PC-9 (cell line): Measurements from ENCODE around the gene CDC5L. TPM values are rescaled to one million over a fixed set of nuclear protein-coding genes. Genes with fewer than 3 reads are reported as not detected.
"Not testable (repeated sequence)": the region's sequence is repeated elsewhere in the genome, so short reads cannot be mapped to it uniquely, and the experiment has no call there.

Source experiments
- BruUV-seq: library from RNA; stranded (reverse); fragments of 400-500 nt; replicated peaks from 2 replicates; lab custom pipeline; 2021; lab: Mats Ljungman, UMichigan
- CTCF ChIA-PET: fragments of 300-600 bp; sonication (Branson Sonifier 250); formaldehyde crosslinking; loops from one replicate; lab custom pipeline; 2022; ENCODE audit warnings: antibody characterized with exemption; lab: Charles Lee
- POLR2A ChIA-PET: fragments of 300-600 bp; sonication (Branson Sonifier 250); formaldehyde crosslinking; loops from one replicate; lab custom pipeline; 2022; ENCODE audit warnings: antibody characterized with exemption; ENCODE audit not compliant: unreplicated experiment; lab: Charles Lee
- DNase-seq, 2 experiments: peaks; one replicate each; pipeline versions ENCODE4 v3.0.0 to v3.0.0-alpha.2; 2015 to 2022; ENCODE audit warnings: mixed read lengths in 1 of 2
- H2AFZ ChIP-seq: fragments of 200-600 bp; sonication (generic); 2 replicates; pipeline ENCODE4 v1.8.1; 2017; ENCODE audit warnings: antibody characterized with exemption
- H3F3A ChIP-seq: fragments of 200-600 bp; sonication (generic); 2 replicates; pipeline ENCODE4 v1.8.1; 2017; ENCODE audit warnings: antibody characterized with exemption, mild to moderate bottlenecking, low read depth; ENCODE audit not compliant: insufficient read depth
- H3K27ac ChIP-seq: fragments of 200-600 bp; sonication (generic); 2 replicates; pipeline ENCODE4 v1.6.1; 2016; ENCODE audit warnings: mixed run types
- H3K27me3 ChIP-seq: fragments of 200-600 bp; sonication (generic); 2 replicates; pipeline ENCODE4 v1.6.1; 2016; ENCODE audit warnings: low read depth, mixed run types; ENCODE audit not compliant: insufficient read depth
- H3K36me3 ChIP-seq: fragments of 200-600 bp; sonication (generic); 2 replicates; pipeline ENCODE4 v1.6.1; 2016; ENCODE audit warnings: low read depth, mixed run types
- H3K4me1 ChIP-seq: fragments of 200-600 bp; sonication (generic); replicated peaks from 2 replicates; pipeline ENCODE4 v1.6.1; 2016; ENCODE audit warnings: mixed run types; ENCODE audit not compliant: insufficient read depth
- H3K4me2 ChIP-seq: fragments of 200-600 bp; sonication (generic); 2 replicates; pipeline ENCODE4 v1.6.1; 2017; ENCODE audit warnings: mixed run types
- H3K4me3 ChIP-seq: fragments of 200-600 bp; sonication (generic); 2 replicates; pipeline ENCODE4 v1.6.1; 2016; ENCODE audit warnings: mixed run types
- H3K79me2 ChIP-seq: fragments of 200-600 bp; sonication (generic); 2 replicates; pipeline ENCODE4 v1.6.1; 2017; ENCODE audit warnings: low read depth, mixed run types
- H3K9me2 ChIP-seq: fragments of 200-600 bp; sonication (generic); 2 replicates; pipeline ENCODE4 v1.8.1; 2017; ENCODE audit warnings: mild to moderate bottlenecking; ENCODE audit not compliant: insufficient read depth
- H3K9me3 ChIP-seq: fragments of 200-600 bp; sonication (generic); 2 replicates; pipeline ENCODE4 v1.8.1; 2016; ENCODE audit warnings: low read depth; ENCODE audit not compliant: insufficient read depth
- H4K20me1 ChIP-seq: fragments of 200-600 bp; sonication (generic); 2 replicates; pipeline ENCODE4 v1.8.1; 2017; ENCODE audit not compliant: insufficient read depth
- EZH2 ChIP-seq: fragments of 200-600 bp; sonication (generic); IDR thresholded peaks from 2 replicates; pipeline ENCODE4 v1.8.0; 2017; ENCODE audit warnings: antibody characterized with exemption, low read depth
- intact Hi-C: fragments of 100-400 bp; cut with micrococcal nuclease; formaldehyde crosslinking; loops from one replicate; pipeline ENCODE4 v1.10.0; 2022; ENCODE audit not compliant: unreplicated experiment
- total RNA-seq: library from RNA; stranded (reverse); gene quantifications from 2 replicates; pipeline ENCODE4 v1.2.3, GENCODE V29; 2021
- TF ChIP-seq, protein P1 (sequence below): fragments of 200-600 bp; sonication (generic); conservative IDR thresholded peaks from 2 replicates; pipeline ENCODE4 v1.6.1; 2017; ENCODE audit warnings: mixed run types, antibody characterized with exemption, mild to moderate bottlenecking, moderate library complexity

Gene CDC5L
- total RNA-seq, 1 experiment from 2014 or later = 24.0 TPM

DNA sequence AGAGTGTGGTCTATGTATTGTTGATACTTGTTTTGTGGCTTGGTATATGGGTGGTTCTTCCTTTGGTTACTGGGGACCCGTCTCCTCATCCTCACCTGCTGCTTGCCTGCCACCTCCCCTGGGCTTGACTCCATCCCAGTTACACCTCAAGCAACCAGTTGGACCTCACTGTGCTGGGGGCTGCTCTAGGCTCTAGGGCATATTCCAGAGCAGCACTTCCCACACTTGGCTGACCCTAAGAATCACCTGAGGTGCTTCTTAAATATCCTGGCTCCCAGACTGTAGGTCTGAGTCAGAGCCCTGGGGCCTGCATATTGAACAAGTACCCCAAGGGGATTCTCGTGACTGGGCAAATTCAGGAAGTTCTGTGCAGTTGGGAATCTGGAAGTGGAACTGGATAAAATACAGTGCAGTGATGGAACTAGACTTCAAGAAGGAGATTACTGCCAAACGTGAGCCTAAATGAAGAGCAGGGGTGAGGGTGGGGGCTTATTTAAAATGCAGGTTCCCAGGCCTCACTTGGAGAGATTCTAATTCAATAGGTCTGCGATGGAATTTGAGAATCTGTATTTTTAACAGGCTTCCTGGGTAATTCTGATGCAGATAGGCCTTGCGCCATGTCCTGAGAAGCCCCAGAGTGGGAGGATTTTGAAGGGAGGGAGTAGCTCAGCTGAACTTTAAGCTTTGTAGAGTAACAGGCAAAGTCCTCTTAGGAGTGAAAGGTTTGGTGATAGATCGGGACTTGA is 37.4 kb upstream of the CDC5L start:
- Histone ChIP-seq H2AFZ (no peak overlapping the region), H3K36me3 (no peaks in the 10 kb centered on the region), H3K9me2 (no peaks in the 10 kb centered on the region), H3K4me1 (no peaks in the 10 kb centered on the region), H3K4me2 (no peak overlapping the region), H4K20me1 (no peaks in the 10 kb centered on the region), H3K4me3 (no peak overlapping the region), H3K27me3 (peaks cover 18% of the 10 kb centered on the region; the same call in 1 of the 2 replicates), H3K27ac (no peak overlapping the region), H3K79me2 (no peaks in the 10 kb centered on the region), H3F3A (no peaks in the 10 kb centered on the region), H3K9me3 (no peaks in the 10 kb centered on the region)
- no peak for DNase-seq
- intact Hi-C loops = no loop called here
- no peak for TF ChIP-seq EZH2
- TF ChIP-seq, protein P1, sequence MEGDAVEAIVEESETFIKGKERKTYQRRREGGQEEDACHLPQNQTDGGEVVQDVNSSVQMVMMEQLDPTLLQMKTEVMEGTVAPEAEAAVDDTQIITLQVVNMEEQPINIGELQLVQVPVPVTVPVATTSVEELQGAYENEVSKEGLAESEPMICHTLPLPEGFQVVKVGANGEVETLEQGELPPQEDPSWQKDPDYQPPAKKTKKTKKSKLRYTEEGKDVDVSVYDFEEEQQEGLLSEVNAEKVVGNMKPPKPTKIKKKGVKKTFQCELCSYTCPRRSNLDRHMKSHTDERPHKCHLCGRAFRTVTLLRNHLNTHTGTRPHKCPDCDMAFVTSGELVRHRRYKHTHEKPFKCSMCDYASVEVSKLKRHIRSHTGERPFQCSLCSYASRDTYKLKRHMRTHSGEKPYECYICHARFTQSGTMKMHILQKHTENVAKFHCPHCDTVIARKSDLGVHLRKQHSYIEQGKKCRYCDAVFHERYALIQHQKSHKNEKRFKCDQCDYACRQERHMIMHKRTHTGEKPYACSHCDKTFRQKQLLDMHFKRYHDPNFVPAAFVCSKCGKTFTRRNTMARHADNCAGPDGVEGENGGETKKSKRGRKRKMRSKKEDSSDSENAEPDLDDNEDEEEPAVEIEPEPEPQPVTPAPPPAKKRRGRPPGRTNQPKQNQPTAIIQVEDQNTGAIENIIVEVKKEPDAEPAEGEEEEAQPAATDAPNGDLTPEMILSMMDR = no peak
- ChIA-PET CTCF (no interaction called here), POLR2A (no interaction called here)
- no TSS peak for BruUV-seq

DNA sequence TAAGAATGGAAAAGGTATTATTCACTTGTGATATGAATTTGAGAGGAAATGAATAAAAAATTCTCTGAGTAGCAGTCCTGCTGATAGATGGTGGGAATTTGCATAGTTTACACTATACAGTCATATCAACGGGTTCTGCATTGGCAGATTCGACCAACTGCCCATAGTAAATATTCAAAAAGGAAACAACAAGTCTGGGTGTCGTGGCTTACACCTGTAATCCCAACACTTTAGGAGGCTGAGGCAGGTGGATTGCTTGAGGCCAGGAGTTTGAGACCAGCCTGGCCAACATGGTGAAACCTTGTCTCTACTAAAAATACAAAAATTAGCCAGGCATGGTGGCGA is 36.9 kb upstream of the CDC5L start:
- BruUV-seq, H3K9me2 ChIP-seq, H4K20me1 ChIP-seq, H3K79me2 ChIP-seq, H3K4me3 ChIP-seq, H3K4me1 ChIP-seq, H3K4me2 ChIP-seq, H3K36me3 ChIP-seq, POLR2A ChIA-PET, H3K9me3 ChIP-seq, intact Hi-C loops, H3F3A ChIP-seq, H2AFZ ChIP-seq, DNase-seq, H3K27ac ChIP-seq, CTCF ChIA-PET: not testable (repeated sequence)
- H3K27me3 ChIP-seq = peaks cover 15% of the 10 kb centered on the region; the same call in 1 of the 2 replicates

DNA sequence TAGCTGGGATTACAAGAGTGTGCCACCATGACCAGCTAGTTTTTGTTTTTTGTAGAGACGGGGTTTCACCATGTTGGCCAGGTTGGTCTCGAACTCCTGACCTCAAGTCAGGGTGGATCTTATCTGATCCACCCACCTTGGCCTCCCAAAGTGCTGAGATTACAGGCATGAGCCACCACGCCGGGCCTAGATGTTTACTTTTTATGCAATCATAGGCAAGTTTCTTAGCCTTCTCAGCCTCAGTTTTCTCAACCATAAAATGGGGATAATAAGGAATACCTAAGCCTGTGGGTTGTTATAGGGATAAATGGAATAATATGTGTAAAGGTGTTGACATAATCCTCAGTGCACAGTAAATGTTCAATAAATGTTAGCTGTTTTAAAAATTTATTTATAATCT is 35.2 kb upstream of the CDC5L start:
- H3F3A ChIP-seq = no peaks in the 10 kb centered on the region
- peaks cover 13% of the 10 kb centered on the region for H3K27me3 ChIP-seq
- no peak for TF ChIP-seq EZH2
- TF ChIP-seq, protein P1 = no peak
- H3K36me3 ChIP-seq = no peaks in the 10 kb centered on the region
- BruUV-seq = no TSS peak
- ChIA-PET POLR2A (no interaction called here), CTCF (interaction anchor here (0.6 kb wide), 1 partner anchor 132 kb away, joined by 9 read pairs; no protein-coding TSS in a partner anchor)
- H4K20me1 ChIP-seq = no peaks in the 10 kb centered on the region
- no peaks in the 10 kb centered on the region for H3K9me3 ChIP-seq
- H3K4me1 ChIP-seq = no peaks in the 10 kb centered on the region
- H3K4me3 ChIP-seq = no peak overlapping the region
- H3K9me2 ChIP-seq = no peaks in the 10 kb centered on the region; the same call in 1 of the 2 replicates
- no peak overlapping the region for H3K4me2 ChIP-seq
- intact Hi-C loops = no loop called here
- H2AFZ ChIP-seq = no peak overlapping the region
- H3K27ac ChIP-seq = no peak overlapping the region
- DNase-seq = no peak
- H3K79me2 ChIP-seq = no peaks in the 10 kb centered on the region
